ENCODE results near the gene PKHD1. TPM values are rescaled to one million over a fixed set of nuclear protein-coding genes. Genes with fewer than 3 reads are reported as not detected.

Gene PKHD1
- total and polyA plus RNA-seq, 2 of the 13 experiments (the other 11 are each of a cell fraction or from before 2014, with no cell fraction given) = 0.01 to 0.13 TPM

DNA sequence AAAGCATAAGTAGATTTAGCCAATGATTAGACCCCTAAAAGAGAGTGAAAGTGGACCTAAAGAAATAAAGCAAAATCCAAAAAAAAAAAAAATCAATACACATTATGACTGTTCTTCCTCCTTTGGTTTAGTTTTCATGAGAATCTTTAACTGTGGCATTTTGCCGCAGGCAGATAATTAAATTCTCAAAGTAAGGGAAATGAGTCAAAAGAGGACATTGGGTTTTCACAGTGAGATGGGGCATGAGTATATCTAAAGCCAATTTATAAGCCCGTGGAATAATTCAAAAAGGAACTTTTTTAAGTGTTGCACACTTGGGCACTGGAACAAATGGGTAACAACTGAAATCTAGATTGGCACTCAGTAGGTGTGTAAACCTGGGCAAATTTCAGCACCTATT is 230.3 kb downstream of the PKHD1 start:
- Histone ChIP-seq H3K4me3 (replicated peaks in 1 of 3; ENCODE audit: insufficient read depth in 1 of 3, low read depth in 2 of 3, low read length in 3 of 3) (no peak overlapping the region), H3K79me2 (ENCODE audit: insufficient read depth, low read length) (no peaks in the 10 kb centered on the region), H3K4me2 (ENCODE audit: low read depth, low read length) (no peak overlapping the region), H3K27me3 (ENCODE audit: control insufficient read depth in 1 of 2, insufficient read depth in 2 of 2, low read length in 2 of 2) (no peaks in the 10 kb centered on the region), H2AFZ (ENCODE audit: low read length) (no peak overlapping the region), H3K9ac (ENCODE audit: insufficient read depth, low read depth, low read length) (no peak overlapping the region), H3K27ac (ENCODE audit: extremely low read length, insufficient read depth, low read length) (no peak overlapping the region), H4K20me1 (ENCODE audit: insufficient read depth, low read length) (no peaks in the 10 kb centered on the region), H3K4me1 (ENCODE audit: insufficient read depth, low read length) (no peaks in the 10 kb centered on the region), H3K9me3 (ENCODE audit: low read length) (no peaks in the 10 kb centered on the region), H3K36me3 (replicated peaks in 1 of 2; ENCODE audit: control insufficient read depth in 1 of 2, insufficient read depth in 2 of 2, low read length in 2 of 2) (no peaks in the 10 kb centered on the region)
- 30% methylated on average over 2 of the region's 2 CpGs for WGBS (ENCODE audit: low lambda C conversion rate)
- BruUV-seq (replicated peaks) = no TSS peak
- CTCF ChIA-PET (ENCODE audit: low intra/inter-chr PET ratio, low total read pairs) = no interaction called here
- in situ Hi-C loops (cut with HindIII; ENCODE audit: extremely low pct_ligation_motif_present, low pct_unique_long_range_greater_than_20kb) (loop anchor here (10.0 kb wide), 1 partner anchor 168 kb away; no protein-coding TSS in a partner anchor), intact Hi-C loops (cut with micrococcal nuclease; ENCODE audit: unreplicated experiment) (no loop called here)
- ATAC-seq (no peak), FAIRE-seq (no peak), DNase-seq (ENCODE audit: low spot score) (no peak)
- POLR2A ChIA-PET = no interaction called here
- no peak for TF ChIP-seq KDM4B (CRISPR knock-in tag; IDR thresholded peaks at IDR 0.05)
- TF ChIP-seq ZNF3 (CRISPR knock-in tag; IDR thresholded peaks at IDR 0.05) = no peak
- no peak for TF ChIP-seq ARNT2 (CRISPR knock-in tag; IDR thresholded peaks at IDR 0.05; ENCODE audit: low read depth)
- TF ChIP-seq ZC3H4 (CRISPR knock-in tag; IDR thresholded peaks at IDR 0.05; ENCODE audit: borderline replicate concordance) = no peak
- TF ChIP-seq ZNF615 (CRISPR knock-in tag; IDR thresholded peaks at IDR 0.05; ENCODE audit: borderline replicate concordance) = no peak
- TF ChIP-seq, protein P1, sequence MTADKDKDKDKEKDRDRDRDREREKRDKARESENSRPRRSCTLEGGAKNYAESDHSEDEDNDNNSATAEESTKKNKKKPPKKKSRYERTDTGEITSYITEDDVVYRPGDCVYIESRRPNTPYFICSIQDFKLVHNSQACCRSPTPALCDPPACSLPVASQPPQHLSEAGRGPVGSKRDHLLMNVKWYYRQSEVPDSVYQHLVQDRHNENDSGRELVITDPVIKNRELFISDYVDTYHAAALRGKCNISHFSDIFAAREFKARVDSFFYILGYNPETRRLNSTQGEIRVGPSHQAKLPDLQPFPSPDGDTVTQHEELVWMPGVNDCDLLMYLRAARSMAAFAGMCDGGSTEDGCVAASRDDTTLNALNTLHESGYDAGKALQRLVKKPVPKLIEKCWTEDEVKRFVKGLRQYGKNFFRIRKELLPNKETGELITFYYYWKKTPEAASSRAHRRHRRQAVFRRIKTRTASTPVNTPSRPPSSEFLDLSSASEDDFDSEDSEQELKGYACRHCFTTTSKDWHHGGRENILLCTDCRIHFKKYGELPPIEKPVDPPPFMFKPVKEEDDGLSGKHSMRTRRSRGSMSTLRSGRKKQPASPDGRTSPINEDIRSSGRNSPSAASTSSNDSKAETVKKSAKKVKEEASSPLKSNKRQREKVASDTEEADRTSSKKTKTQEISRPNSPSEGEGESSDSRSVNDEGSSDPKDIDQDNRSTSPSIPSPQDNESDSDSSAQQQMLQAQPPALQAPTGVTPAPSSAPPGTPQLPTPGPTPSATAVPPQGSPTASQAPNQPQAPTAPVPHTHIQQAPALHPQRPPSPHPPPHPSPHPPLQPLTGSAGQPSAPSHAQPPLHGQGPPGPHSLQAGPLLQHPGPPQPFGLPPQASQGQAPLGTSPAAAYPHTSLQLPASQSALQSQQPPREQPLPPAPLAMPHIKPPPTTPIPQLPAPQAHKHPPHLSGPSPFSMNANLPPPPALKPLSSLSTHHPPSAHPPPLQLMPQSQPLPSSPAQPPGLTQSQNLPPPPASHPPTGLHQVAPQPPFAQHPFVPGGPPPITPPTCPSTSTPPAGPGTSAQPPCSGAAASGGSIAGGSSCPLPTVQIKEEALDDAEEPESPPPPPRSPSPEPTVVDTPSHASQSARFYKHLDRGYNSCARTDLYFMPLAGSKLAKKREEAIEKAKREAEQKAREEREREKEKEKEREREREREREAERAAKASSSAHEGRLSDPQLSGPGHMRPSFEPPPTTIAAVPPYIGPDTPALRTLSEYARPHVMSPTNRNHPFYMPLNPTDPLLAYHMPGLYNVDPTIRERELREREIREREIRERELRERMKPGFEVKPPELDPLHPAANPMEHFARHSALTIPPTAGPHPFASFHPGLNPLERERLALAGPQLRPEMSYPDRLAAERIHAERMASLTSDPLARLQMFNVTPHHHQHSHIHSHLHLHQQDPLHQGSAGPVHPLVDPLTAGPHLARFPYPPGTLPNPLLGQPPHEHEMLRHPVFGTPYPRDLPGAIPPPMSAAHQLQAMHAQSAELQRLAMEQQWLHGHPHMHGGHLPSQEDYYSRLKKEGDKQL (CRISPR knock-in tag; IDR thresholded peaks at IDR 0.05; ENCODE audit: low read depth) = no peak
- no peak for TF ChIP-seq TCF7L2 (IDR thresholded peaks at IDR 0.05; ENCODE audit: low read depth, low read length)
- TF ChIP-seq ZNF101 (CRISPR knock-in tag; IDR thresholded peaks at IDR 0.05; ENCODE audit: borderline replicate concordance, low read depth) = no peak
- TF ChIP-seq PREB (CRISPR knock-in tag; IDR thresholded peaks at IDR 0.05) = no peak
- TF ChIP-seq LRRFIP1 (CRISPR knock-in tag; conservative IDR thresholded peaks at IDR 0.05) = no peak
- no peak for TF ChIP-seq ZSCAN22 (CRISPR knock-in tag; IDR thresholded peaks at IDR 0.05)
- no peak for TF ChIP-seq ZNF232 (CRISPR knock-in tag; IDR thresholded peaks at IDR 0.05; ENCODE audit: borderline replicate concordance)
- TF ChIP-seq, protein P2, sequence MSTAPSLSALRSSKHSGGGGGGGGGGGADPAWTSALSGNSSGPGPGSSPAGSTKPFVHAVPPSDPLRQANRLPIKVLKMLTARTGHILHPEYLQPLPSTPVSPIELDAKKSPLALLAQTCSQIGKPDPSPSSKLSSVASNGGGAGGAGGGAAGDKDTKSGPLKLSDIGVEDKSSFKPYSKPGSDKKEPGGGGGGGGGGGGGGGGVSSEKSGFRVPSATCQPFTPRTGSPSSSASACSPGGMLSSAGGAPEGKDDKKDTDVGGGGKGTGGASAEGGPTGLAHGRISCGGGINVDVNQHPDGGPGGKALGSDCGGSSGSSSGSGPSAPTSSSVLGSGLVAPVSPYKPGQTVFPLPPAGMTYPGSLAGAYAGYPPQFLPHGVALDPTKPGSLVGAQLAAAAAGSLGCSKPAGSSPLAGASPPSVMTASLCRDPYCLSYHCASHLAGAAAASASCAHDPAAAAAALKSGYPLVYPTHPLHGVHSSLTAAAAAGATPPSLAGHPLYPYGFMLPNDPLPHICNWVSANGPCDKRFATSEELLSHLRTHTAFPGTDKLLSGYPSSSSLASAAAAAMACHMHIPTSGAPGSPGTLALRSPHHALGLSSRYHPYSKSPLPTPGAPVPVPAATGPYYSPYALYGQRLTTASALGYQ (CRISPR knock-in tag; IDR thresholded peaks at IDR 0.05) = no peak
- TF ChIP-seq EZH2 (conservative IDR thresholded peaks at IDR 0.05; ENCODE audit: low read depth, low read length) = no peak
- TF ChIP-seq SUZ12 (IDR thresholded peaks at IDR 0.05; ENCODE audit: low read depth, low read length) = no peak

Measured in HepG2 (cell line).